Measurements from ENCODE around the gene GIMAP8.

GRCh38 chr7:150458756-150459155 is 8.3 kb downstream of the GIMAP8 start:
- TF ChIP-seq ZNF331 (CRISPR knock-in tag; IDR thresholded peaks at IDR 0.05; ENCODE audit: low read depth): no peak
- TF ChIP-seq, protein P1, sequence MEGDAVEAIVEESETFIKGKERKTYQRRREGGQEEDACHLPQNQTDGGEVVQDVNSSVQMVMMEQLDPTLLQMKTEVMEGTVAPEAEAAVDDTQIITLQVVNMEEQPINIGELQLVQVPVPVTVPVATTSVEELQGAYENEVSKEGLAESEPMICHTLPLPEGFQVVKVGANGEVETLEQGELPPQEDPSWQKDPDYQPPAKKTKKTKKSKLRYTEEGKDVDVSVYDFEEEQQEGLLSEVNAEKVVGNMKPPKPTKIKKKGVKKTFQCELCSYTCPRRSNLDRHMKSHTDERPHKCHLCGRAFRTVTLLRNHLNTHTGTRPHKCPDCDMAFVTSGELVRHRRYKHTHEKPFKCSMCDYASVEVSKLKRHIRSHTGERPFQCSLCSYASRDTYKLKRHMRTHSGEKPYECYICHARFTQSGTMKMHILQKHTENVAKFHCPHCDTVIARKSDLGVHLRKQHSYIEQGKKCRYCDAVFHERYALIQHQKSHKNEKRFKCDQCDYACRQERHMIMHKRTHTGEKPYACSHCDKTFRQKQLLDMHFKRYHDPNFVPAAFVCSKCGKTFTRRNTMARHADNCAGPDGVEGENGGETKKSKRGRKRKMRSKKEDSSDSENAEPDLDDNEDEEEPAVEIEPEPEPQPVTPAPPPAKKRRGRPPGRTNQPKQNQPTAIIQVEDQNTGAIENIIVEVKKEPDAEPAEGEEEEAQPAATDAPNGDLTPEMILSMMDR (conservative IDR thresholded peaks at IDR 0.05; ENCODE audit: low read depth in 2 of 2): no peak
- TF ChIP-seq JUNB (IDR thresholded peaks at IDR 0.05; ENCODE audit: unreplicated experiment): no peak
- no peak for TF ChIP-seq EZH2phosphoT487 (IDR thresholded peaks at IDR 0.05; ENCODE audit: unreplicated experiment)

Measured in GM23338 (cell line).